ENCODE measurements around the gene ADAMTS5.

DNA sequence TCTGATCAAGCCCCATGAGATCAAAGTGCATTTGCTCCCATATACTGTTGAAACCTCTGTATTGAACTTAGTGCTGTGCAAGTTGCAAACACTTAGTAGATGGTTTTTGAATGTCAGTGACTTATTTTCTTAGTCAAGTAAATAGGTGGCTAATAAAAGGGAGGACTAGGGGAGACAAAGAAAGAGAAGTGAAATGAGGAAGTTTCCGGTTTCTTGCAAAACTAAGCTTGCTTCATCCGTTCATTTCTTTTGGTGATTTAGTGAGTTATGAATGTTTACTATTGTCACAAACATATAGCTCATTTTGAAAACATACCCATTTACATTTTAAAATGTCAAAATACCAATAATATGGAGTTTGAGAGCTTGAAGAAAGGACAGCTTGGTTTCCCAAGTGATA lies 23.0 kb downstream of the ADAMTS5 start:
- TF ChIP-seq, protein P1, sequence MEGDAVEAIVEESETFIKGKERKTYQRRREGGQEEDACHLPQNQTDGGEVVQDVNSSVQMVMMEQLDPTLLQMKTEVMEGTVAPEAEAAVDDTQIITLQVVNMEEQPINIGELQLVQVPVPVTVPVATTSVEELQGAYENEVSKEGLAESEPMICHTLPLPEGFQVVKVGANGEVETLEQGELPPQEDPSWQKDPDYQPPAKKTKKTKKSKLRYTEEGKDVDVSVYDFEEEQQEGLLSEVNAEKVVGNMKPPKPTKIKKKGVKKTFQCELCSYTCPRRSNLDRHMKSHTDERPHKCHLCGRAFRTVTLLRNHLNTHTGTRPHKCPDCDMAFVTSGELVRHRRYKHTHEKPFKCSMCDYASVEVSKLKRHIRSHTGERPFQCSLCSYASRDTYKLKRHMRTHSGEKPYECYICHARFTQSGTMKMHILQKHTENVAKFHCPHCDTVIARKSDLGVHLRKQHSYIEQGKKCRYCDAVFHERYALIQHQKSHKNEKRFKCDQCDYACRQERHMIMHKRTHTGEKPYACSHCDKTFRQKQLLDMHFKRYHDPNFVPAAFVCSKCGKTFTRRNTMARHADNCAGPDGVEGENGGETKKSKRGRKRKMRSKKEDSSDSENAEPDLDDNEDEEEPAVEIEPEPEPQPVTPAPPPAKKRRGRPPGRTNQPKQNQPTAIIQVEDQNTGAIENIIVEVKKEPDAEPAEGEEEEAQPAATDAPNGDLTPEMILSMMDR (IDR thresholded peaks at IDR 0.05): no peak
- TF ChIP-seq POLR2A (IDR thresholded peaks at IDR 0.05): no peak
- TF ChIP-seq POLR2AphosphoS5 (IDR thresholded peaks at IDR 0.05): no peak
